GM12865 (cell line): ENCODE data around the gene SBK2.

Experiments
- DNase-seq: peaks from one replicate; pipeline ENCODE4 v3.0.0; 2010; ENCODE audit warnings: low read depth
- H3K4me3 ChIP-seq: 2 replicates; pipeline ENCODE4 v1.5.1; 2011; ENCODE audit warnings: mild to moderate bottlenecking, low read depth, low read length, control low read depth
- CTCF ChIP-seq: IDR thresholded peaks from 2 replicates; pipeline ENCODE4 v1.5.1; 2011; ENCODE audit warnings: low read length, control low read depth, low read depth, inconsistent platforms; ENCODE audit not compliant: insufficient read depth; ENCODE audit errors: missing control alignments

SBK2 gene

GRCh38 chr19:55540619-55541018, 3.7 kb upstream of the SBK2 start:
- DNase-seq = no peak
- no peak overlapping the region for H3K4me3 ChIP-seq
- no peak for TF ChIP-seq CTCF

DNA sequence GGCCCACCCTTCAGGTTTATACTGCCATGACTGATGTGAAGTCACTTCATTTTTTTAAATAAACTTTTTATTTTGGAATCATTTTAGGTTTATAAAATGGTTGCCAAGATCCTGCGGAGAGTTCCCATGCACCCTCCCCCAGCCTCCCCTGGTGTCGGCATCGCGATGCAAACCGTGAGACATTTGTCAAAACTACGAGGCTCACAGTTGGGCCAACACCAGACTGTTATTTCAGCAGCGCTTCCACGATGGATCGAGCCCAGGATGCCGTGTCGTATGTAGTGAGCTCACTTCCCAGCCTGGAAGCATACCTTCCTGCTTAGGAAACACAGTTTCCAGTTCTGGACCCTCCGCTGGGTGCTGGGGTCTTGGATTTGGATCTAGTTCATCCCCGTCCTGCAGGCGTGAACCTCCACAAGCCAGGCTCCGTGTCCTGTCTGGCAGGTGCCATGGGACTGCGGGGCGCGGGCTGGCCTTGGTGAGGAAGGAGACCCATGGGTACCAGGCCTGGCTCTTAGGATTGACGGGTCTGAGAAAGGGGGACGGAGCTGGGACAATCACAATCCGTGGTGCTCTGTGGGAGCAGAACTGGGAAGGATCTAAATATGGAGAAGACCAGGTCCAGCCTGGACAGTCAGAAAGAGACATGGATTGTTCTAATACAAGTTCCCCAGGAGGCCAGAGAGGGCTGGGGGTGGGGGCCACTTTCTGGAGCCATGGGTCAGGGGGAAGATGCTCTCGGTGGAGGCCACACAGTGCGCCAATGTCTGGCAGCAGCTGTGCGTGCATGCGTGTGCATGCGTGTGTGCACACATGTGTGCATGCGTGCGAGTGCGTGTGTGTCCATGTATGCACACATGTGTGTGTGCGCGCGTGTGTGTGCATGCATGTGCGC, 2.4 kb upstream of the SBK2 start:
- no peak overlapping the region for H3K4me3 ChIP-seq
- no peak for DNase-seq
- no peak for TF ChIP-seq CTCF

DNA sequence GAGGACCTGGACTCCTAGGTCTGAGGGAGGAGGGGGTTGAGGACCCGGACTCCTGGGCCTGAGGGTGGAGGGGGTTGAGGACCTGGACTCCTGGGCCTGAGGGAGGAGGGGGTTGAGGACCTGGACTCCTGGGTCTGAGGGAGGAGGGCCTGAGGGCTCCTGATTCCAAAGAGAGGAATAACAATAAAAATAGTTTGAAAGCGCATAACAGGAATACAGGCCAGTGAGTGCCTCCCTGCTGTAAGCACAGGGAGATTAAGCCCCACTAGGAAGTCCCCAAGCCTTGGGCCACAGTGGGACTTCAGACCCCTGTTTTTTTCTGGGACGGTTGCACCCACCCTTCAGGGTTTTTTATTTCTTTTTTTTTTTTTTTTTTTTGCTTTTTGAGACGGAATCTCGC, 1.2 kb upstream of the SBK2 start:
- TF ChIP-seq CTCF = no peak
- H3K4me3 ChIP-seq = no peak overlapping the region
- no peak for DNase-seq

DNA sequence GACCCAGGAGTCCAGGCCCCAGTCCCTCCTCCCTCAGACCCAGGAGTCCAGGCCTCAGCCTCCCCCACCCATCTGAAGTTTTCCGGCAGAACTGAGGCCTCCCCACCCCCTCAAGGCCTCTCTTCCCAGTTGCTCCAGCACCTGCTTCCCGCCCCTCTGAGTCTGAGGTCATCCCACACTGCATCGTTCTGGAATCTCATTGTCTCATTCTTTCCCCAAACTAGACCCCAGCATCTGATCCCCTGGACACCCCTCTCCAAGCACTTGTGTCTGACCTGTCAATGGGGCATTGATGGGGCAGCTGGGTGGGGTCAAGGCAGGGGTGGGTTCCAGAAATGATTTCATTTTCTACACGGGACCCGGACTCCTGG, 793 bp upstream of the SBK2 start:
- no peak for DNase-seq
- no peak overlapping the region for H3K4me3 ChIP-seq
- no peak for TF ChIP-seq CTCF

DNA sequence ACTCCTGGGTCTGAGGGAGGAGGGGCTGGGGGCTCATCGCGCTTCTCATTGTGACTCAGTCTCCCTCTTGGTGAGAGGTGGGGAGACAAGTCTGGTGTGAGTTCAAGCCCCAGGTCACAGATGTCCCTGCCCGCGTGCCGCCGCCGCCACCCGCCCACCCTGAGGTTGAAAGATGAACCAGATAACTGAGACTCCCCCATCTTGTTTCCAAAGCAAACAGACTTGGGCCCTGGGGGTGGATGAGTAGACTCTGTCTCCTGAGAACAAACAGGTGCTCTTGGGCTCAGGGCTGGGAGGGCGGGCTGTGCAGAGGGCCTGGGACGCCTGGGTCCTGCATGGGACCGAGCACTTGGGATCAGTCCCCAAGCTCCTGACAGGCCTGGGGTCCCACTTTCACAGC, 567 bp downstream of the SBK2 start:
- TF ChIP-seq CTCF = no peak
- DNase-seq = no peak
- no peak overlapping the region for H3K4me3 ChIP-seq

DNA sequence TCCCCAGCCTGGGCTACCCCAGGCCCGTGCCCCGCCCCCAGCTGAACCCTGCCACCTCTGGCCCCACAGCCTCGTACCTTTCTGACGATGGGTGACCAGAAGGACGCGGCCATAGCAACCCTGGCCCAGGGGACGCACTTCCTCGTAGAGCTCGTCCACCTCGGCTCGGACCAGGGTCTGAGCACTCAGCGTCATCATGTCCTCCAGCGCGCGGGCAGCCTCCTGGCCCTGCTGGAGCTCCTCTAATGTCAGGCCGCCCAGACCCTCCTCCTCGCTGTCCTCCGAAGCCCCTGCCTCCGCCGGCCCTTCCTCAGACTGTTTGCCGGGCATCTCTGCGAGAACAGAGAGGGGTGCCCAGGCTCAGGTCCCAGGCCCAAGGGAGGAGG, 975 bp downstream of the SBK2 start:
- no peak for TF ChIP-seq CTCF
- DNase-seq = no peak
- H3K4me3 ChIP-seq = no peak overlapping the region
